SH-SY5Y (cell line): ENCODE data around the gene GBGT1.

Source experiments
- GATA2 ChIP-seq: IDR thresholded peaks from 2 replicates; pipeline ENCODE4 v1.6.1; 2011; ENCODE audit warnings: mild to moderate bottlenecking, low read depth, low read length
- GATA3 ChIP-seq: IDR thresholded peaks from 2 replicates; pipeline ENCODE4 v1.6.1; 2011; ENCODE audit warnings: low read depth, mild to moderate bottlenecking, low read length, moderate library complexity

GRCh38 chr9:133127340-133127981 is 36.3 kb downstream of the GBGT1 start:
- TF ChIP-seq GATA2 (no peak), GATA3 (no peak)
